GM18907 (cell line): ENCODE results near the gene PRR12.

Source experiments
- ATAC-seq: cut with Tn5 transposase; IDR thresholded peaks from one replicate; pipeline ENCODE4 v1.9.1; 2021; ENCODE audit warnings: mild to moderate bottlenecking, moderate library complexity; ENCODE audit not compliant: unreplicated experiment

Gene PRR12, protein sequence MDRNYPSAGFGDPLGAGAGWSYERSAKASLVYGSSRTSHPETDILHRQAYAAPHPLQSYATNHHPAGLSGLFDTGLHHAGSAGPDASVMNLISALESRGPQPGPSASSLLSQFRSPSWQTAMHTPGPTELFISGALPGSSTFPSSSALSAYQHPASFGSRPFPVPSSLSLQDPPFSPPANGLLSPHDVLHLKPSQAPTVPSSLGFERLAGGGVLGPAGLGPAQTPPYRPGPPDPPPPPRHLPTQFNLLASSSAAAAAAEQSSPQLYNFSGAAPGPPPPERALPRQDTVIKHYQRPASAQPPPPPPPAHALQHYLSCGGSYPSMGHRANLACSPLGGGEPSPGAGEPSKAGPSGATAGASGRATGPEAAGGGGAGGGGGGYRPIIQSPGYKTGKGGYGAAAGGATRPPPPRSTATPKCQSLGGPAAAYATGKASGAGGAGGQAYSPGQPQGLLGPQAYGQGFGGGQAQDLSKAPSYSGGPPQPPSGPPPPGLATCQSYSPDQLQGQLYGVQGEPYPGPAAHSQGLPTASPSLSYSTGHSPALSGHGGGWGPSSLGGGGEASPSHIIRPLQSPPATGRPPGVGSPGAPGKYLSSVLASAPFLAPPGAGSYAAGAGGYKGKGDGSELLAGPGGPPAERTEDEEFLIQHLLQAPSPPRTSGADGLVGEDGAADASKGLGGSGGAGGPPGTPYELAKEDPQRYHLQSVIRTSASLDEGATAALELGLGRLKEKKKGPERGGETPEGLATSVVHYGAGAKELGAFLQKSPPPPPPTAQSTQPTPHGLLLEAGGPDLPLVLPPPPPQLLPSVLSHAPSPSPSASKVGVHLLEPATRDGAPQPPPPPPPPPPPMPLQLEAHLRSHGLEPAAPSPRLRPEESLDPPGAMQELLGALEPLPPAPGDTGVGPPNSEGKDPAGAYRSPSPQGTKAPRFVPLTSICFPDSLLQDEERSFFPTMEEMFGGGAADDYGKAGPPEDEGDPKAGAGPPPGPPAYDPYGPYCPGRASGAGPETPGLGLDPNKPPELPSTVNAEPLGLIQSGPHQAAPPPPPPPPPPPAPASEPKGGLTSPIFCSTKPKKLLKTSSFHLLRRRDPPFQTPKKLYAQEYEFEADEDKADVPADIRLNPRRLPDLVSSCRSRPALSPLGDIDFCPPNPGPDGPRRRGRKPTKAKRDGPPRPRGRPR (N-terminal part only)

GRCh38 chr19:49590971-49591730 is at the start of gene PRR12:
PRR12 (plus strand) TSS chr19:49591182; CDS start chr19:49591655, 473 bp downstream.
- ATAC-seq = peak; percentile 16

- no peak for ATAC-seq
Observed at GRCh38 chr19:49541914-49542313, 49.1 kb upstream of the PRR12 start.

DNA sequence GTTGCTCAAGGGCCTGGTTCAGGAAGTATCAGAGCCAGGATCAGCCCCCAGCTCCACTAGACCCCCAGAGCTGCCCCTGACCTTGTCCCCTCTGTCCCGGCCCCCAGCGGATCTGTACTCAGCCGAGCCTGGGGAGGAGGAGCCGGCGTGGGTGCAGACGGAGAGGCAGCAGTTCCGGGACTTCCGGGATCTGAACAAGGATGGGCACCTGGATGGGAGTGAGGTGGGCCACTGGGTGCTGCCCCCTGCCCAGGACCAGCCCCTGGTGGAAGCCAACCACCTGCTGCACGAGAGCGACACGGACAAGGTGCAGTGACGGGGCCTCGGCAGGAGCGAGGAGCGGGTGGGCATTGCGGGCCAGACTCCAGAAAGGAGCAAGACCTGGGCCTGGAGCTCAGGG is 48.5 kb upstream of the PRR12 start:
- ATAC-seq = no peak

DNA sequence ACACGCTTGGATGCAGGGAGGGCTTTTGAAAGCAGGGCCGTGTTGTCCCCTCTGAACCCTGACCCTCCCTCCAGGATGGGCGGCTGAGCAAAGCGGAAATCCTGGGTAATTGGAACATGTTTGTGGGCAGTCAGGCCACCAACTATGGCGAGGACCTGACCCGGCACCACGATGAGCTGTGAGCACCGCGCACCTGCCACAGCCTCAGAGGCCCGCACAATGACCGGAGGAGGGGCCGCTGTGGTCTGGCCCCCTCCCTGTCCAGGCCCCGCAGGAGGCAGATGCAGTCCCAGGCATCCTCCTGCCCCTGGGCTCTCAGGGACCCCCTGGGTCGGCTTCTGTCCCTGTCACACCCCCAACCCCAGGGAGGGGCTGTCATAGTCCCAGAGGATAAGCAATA is 48.0 kb upstream of the PRR12 start:
- ATAC-seq = no peak

- no peak for ATAC-seq
Observed at GRCh38 chr19:49544154-49544553, 46.8 kb upstream of the PRR12 start.

GRCh38 chr19:49546825-49547565 is 44.0 kb upstream of the PRR12 start:
- ATAC-seq = no peak

DNA sequence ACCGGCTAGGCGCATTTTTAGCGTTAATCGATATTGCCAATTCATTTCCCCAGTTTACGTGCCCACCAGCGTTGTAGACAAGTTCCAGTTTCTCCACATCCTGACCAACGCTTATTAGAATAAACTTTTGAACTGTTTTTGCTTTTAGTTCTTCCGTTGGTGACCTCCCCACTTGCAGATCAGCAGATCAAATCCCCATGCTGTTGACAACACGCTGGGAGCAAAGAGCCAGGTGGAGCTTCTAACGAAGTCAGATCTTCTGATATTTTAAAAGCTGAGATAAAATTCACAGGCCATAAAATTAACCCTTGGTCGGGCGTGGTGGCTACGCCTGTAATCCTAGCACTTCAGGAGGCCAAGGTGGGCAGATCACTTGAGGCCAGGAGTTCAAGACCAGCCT is 41.9 kb upstream of the PRR12 start:
- no peak for ATAC-seq

DNA sequence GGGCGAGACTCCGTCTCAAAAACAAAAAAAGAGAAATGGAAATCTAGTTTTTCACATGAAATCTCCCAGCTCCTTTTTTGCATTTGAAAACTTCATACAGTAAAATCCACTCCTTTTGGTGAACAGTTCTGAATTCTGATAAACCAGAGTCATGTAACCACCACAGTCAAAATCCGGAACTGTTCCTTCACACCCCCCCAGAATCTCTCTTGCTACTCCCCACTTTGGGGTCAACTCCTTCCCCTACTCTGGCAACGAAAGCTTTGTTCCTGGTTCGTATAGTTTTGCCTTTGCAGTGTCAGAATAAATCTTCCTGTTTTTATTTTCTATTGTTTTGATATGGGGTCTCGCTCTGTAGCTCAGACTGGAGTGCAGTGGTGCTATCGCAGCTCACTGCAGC is 39.5 kb upstream of the PRR12 start:
- no peak for ATAC-seq

- no peak for ATAC-seq
Observed at GRCh38 chr19:49552749-49553148, 38.2 kb upstream of the PRR12 start.

- ATAC-seq = no peak
Observed at GRCh38 chr19:49553451-49554271, 37.3 kb upstream of the PRR12 start.

GRCh38 chr19:49554701-49555181 is 36.2 kb upstream of the PRR12 start:
- ATAC-seq = no peak

GRCh38 chr19:49555600-49556411 is 35.2 kb upstream of the PRR12 start:
- no peak for ATAC-seq

- ATAC-seq = no peak
Observed at GRCh38 chr19:49556412-49557398, 34.3 kb upstream of the PRR12 start.

- ATAC-seq = no peak
Observed at GRCh38 chr19:49557641-49558325, 33.2 kb upstream of the PRR12 start.

GRCh38 chr19:49558591-49558990 is 32.4 kb upstream of the PRR12 start:
- no peak for ATAC-seq

DNA sequence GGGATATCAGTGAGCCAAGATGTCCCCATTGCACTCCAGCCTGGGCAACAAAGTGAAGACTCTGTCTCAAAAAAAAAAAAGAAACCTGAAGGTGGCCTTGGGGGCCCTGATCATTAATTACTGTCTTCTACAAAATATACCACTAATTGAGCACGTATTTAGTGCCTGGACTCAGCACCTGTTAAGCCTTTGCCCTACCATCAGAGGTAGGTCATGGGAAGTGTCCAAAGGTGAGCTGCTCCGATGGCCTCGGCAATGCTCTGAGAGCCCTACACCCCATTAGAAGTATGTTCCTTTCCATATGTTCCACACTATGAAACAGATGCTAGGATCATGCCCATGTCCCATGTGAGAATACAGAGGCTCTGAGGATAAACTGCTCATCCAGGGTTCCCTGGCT is 31.5 kb upstream of the PRR12 start:
- ATAC-seq = no peak
